A549 (cell line): ENCODE results near the gene TM7SF3. TPM values are rescaled to one million over a fixed set of nuclear protein-coding genes. Genes with fewer than 3 reads are reported as not detected.

Experiments used
- ATAC-seq, 2 experiments: fragments of 200-7000 bp in 1 of 2; fragments of >200 bp in 1 of 2; cut with Nextera tagmentation in 1 of 2; cut with Tn5 transposase in 1 of 2; 3 replicates each; pipeline versions ENCODE4 v1.8.0 to v1.9.1; 2018 to 2020; ENCODE audit warnings: mild to moderate bottlenecking in 1 of 2, moderate library complexity in 1 of 2
- CTCF ChIA-PET: fragments of 300-600 bp; sonication (Branson Sonifier 250); formaldehyde crosslinking; extraction: SDS; loops from one replicate; lab custom pipeline; 2021; ENCODE audit warnings: antibody characterized with exemption, inconsistent platforms; lab: Yijun Ruan, JAX
- POLR2A ChIA-PET: fragments of 350-600 bp; formaldehyde crosslinking; extraction: SDS; loops from one replicate; lab custom pipeline; 2021; ENCODE audit warnings: antibody characterized with exemption, inconsistent platforms; lab: Yijun Ruan, JAX
- DNase-seq, 2 experiments: peaks; one replicate each; pipeline versions ENCODE4 v3.0.0 to v3.0.0-alpha.2; 2011 to 2016; ENCODE audit warnings: low read depth in 1 of 2, low spot score in 1 of 2
- FAIRE-seq: peaks from 2 replicates; lab custom pipeline; 2011; peaks lifted over from hg19 to GRCh38; lab: Jason Lieb, UNC
- H3K27ac ChIP-seq, 2 experiments: fragments of >200 bp; sonication (Bioruptor Twin); formaldehyde crosslinking; 3 replicates each; pipeline ENCODE4 v1.5.1; 2016 to 2017
- H3K4me1 ChIP-seq: fragments of >200 bp; sonication (Bioruptor Twin); formaldehyde crosslinking; 3 replicates; pipeline ENCODE4 v1.6.1; 2016
- H3K4me2 ChIP-seq: fragments of >200 bp; sonication (Bioruptor Twin); formaldehyde crosslinking; 3 replicates; pipeline ENCODE4 v1.6.1; 2016
- H3K4me3 ChIP-seq: fragments of >200 bp; sonication (Bioruptor Twin); formaldehyde crosslinking; 3 replicates; pipeline ENCODE4 v1.5.1; 2016
- H3K9me3 ChIP-seq: fragments of >200 bp; sonication (Bioruptor Twin); formaldehyde crosslinking; 3 replicates; pipeline ENCODE4 v1.6.1; 2016
- BCL3 ChIP-seq: fragments of >200 bp; sonication (Bioruptor Twin); formaldehyde crosslinking; IDR thresholded peaks from 3 replicates; pipeline ENCODE4 v1.6.1; 2016
- BHLHE40 ChIP-seq: IDR thresholded peaks from 2 replicates; pipeline ENCODE4 v1.6.1; 2012; ENCODE audit warnings: low read depth, low read length, inconsistent platforms
- CBX8 ChIP-seq: fragments of 200-600 bp; sonication (generic); IDR thresholded peaks from 2 replicates; pipeline ENCODE4 v1.6.1; 2016
- CHD2 ChIP-seq: fragments of 150-350 bp; IDR thresholded peaks from 2 replicates; pipeline ENCODE4 v1.6.1; 2014; ENCODE audit warnings: low read length; ENCODE audit not compliant: partially characterized antibody
- CHD4 ChIP-seq: fragments of 200-600 bp; sonication (generic); IDR thresholded peaks from 2 replicates; pipeline ENCODE4 v1.6.1; 2016; ENCODE audit warnings: antibody characterized with exemption, mild to moderate bottlenecking, borderline replicate concordance
- CTCF ChIP-seq: fragments of >200 bp; sonication (Bioruptor Twin); formaldehyde crosslinking; IDR thresholded peaks from 3 replicates; pipeline ENCODE4 v1.5.1; 2016
- EHMT2 ChIP-seq: fragments of 200-600 bp; sonication (generic); IDR thresholded peaks from 2 replicates; pipeline ENCODE4 v1.6.1; 2016; ENCODE audit warnings: antibody characterized with exemption, low read depth, mild to moderate bottlenecking, moderate library complexity
- ESRRA ChIP-seq: fragments of 150-350 bp; IDR thresholded peaks from 2 replicates; pipeline ENCODE4 v1.6.1; 2014; ENCODE audit warnings: mild to moderate bottlenecking, low read length, borderline replicate concordance
- FOSB ChIP-seq: fragments of 250-450 bp; sonication (Bioruptor Pico); IDR thresholded peaks from 2 replicates; pipeline ENCODE4 v1.5.0; 2020; ENCODE audit warnings: mild to moderate bottlenecking, moderate library complexity
- GATA3 ChIP-seq: IDR thresholded peaks from 2 replicates; pipeline ENCODE4 v1.6.1; 2012; ENCODE audit warnings: borderline replicate concordance
- HDAC2 ChIP-seq: fragments of 200-600 bp; sonication (generic); IDR thresholded peaks from 2 replicates; pipeline ENCODE4 v1.6.1; 2016
- HES2 ChIP-seq: fragments of >200 bp; sonication (Bioruptor Twin); formaldehyde crosslinking; IDR thresholded peaks from 2 replicates; pipeline ENCODE4 v1.6.1; 2016
- HMGXB4 ChIP-seq: fragments of 250-450 bp; sonication (Bioruptor Pico); IDR thresholded peaks from 2 replicates; pipeline ENCODE4 v1.5.0; 2021; ENCODE audit warnings: mild to moderate bottlenecking, moderate library complexity, borderline replicate concordance
- HOXA7 ChIP-seq: fragments of 250-450 bp; sonication (Bioruptor Pico); IDR thresholded peaks from 2 replicates; pipeline ENCODE4 v1.5.0; 2020; ENCODE audit warnings: mild to moderate bottlenecking, moderate library complexity
- HOXB13 ChIP-seq: fragments of 250-450 bp; sonication (Bioruptor Pico); IDR thresholded peaks from 2 replicates; pipeline ENCODE4 v1.5.0; 2020; ENCODE audit warnings: low read depth, mild to moderate bottlenecking, moderate library complexity
- JUN ChIP-seq, 2 experiments: fragments of >200 bp; sonication (Bioruptor Twin); formaldehyde crosslinking; IDR thresholded peaks; 2 replicates in 1 of 2; 3 replicates in 1 of 2; pipeline ENCODE4 v1.6.1; 2016 to 2017
- KDM5A ChIP-seq: fragments of 200-600 bp; sonication (generic); IDR thresholded peaks from 2 replicates; pipeline ENCODE4 v1.6.1; 2016; ENCODE audit warnings: antibody characterized with exemption, mild to moderate bottlenecking
- MYC ChIP-seq: IDR thresholded peaks from 2 replicates; pipeline ENCODE4 v1.6.1; 2012; ENCODE audit warnings: mild to moderate bottlenecking, inconsistent platforms, low read length, improper control_type of control experiment, borderline replicate concordance
- PHF8 ChIP-seq: fragments of 200-600 bp; sonication (generic); IDR thresholded peaks from 2 replicates; pipeline ENCODE4 v1.6.1; 2016; ENCODE audit warnings: low read depth, mild to moderate bottlenecking, antibody characterized with exemption, moderate library complexity, borderline replicate concordance
- POLR2AphosphoS2 ChIP-seq: conservative IDR thresholded peaks from 2 replicates; pipeline ENCODE4 v1.6.1; 2012; ENCODE audit warnings: low read length, improper control_type of control experiment, inconsistent platforms
- RAD21 ChIP-seq, 2 experiments: fragments of >200 bp in 1 of 2; sonication (Bioruptor Twin) in 1 of 2; formaldehyde crosslinking in 1 of 2; IDR thresholded peaks in 1 of 2; conservative IDR thresholded peaks in 1 of 2; 2 replicates in 1 of 2; 3 replicates in 1 of 2; pipeline ENCODE4 v1.6.1; 2012 to 2018; ENCODE audit warnings: inconsistent platforms in 1 of 2
- RCOR1 ChIP-seq: fragments of 150-350 bp; IDR thresholded peaks from 2 replicates; pipeline ENCODE4 v1.6.1; 2014; ENCODE audit warnings: antibody characterized with exemption, low read length, low read depth
- REST ChIP-seq: fragments of 200-600 bp; sonication (generic); IDR thresholded peaks from 2 replicates; pipeline ENCODE4 v1.6.1; 2016; ENCODE audit warnings: antibody characterized with exemption, mild to moderate bottlenecking, moderate library complexity
- SMC3 ChIP-seq: fragments of >200 bp; sonication (Bioruptor Twin); formaldehyde crosslinking; IDR thresholded peaks from 3 replicates; pipeline ENCODE4 v1.6.1; 2018; ENCODE audit warnings: inconsistent platforms
- SREBF2 ChIP-seq: fragments of 450-650 bp; IDR thresholded peaks from 2 replicates; pipeline ENCODE4 v1.6.1; 2014; ENCODE audit warnings: mild to moderate bottlenecking, moderate library complexity
- ZFP36 ChIP-seq: fragments of 450-650 bp; IDR thresholded peaks from 2 replicates; pipeline ENCODE4 v1.6.1; 2014; ENCODE audit warnings: borderline replicate concordance; ENCODE audit not compliant: partially characterized antibody
- ZSCAN20 ChIP-seq: fragments of 250-450 bp; sonication (Bioruptor Pico); IDR thresholded peaks from 2 replicates; pipeline ENCODE4 v1.8.0; 2022; ENCODE audit warnings: mild to moderate bottlenecking, moderate library complexity
- WGBS: methylation state at CpG from one replicate; pipeline ENCODE4 v1.1.6; 2017; ENCODE audit errors: missing lambda C conversion rate; 5-methylcytosine and 5-hydroxymethylcytosine counted together
- polyA plus RNA-seq, 4 experiments: library from polyadenylated mRNA; depleted of rRNA in 3 of 4; stranded (reverse); fragments of >200 nt; fragmentation: RNase III in 1 of 4; extraction: RNeasy Plus Mini Kit Qiagen cat#74134 plus additional on column Dnase treatment in 1 of 4; gene quantifications; 2 replicates in 3 of 4; 3 replicates in 1 of 4; pipeline ENCODE4 v1.2.3, GENCODE V29; 2011 to 2017

The TM7SF3 gene
- polyA plus RNA-seq, 2 of the 4 experiments (the other 2 are of a cell fraction): 67.8 to 177 TPM

- Histone ChIP-seq H3K27ac (no peak overlapping the region), H3K4me1 (no peaks in the 10 kb centered on the region), H3K4me2 (no peak overlapping the region), H3K9me3 (no peaks in the 10 kb centered on the region), H3K4me3 (no peak overlapping the region)
- no peak for TF ChIP-seq GATA3
- no peak for TF ChIP-seq FOSB (CRISPR knock-in tag)
- TF ChIP-seq JUN (IDR thresholded peaks at IDR 0.05): no peak
- no peak for TF ChIP-seq HES2
- TF ChIP-seq SMC3: no peak
- no peak for TF ChIP-seq CHD2
- TF ChIP-seq HOXA7: no peak
- no peak for TF ChIP-seq HOXB13 (CRISPR knock-in tag)
- no peak for TF ChIP-seq CBX8
- TF ChIP-seq MYC: no peak
- no peak for TF ChIP-seq BHLHE40
- no peak for TF ChIP-seq EHMT2
- no peak for TF ChIP-seq ZFP36
- TF ChIP-seq ESRRA: no peak
- TF ChIP-seq ZSCAN20 (CRISPR knock-in tag): no peak
- TF ChIP-seq CHD4: no peak
- no peak for TF ChIP-seq HMGXB4 (CRISPR knock-in tag)
- no peak for TF ChIP-seq RCOR1
- TF ChIP-seq RAD21 (conservative IDR thresholded peaks at IDR 0.05 in 1 of 2, IDR thresholded peaks at IDR 0.05 in 1 of 2): no peak
- no peak for TF ChIP-seq POLR2AphosphoS2
- WGBS: 97% methylated on average over 11 of the region's 11 CpGs
- ChIA-PET POLR2A (no interaction called here), CTCF (interaction anchor here (1.1 to 1.2 kb wide), 2 partner anchors 20 to 34 kb away, joined by 3 read pairs; partner anchors contain the start of gene TM7SF3)
- no peak for ATAC-seq
- DNase-seq: no peak
- no peak for FAIRE-seq
Measured at GRCh38 chr12:26979733-26980132, 34.5 kb downstream of the TM7SF3 start.

GRCh38 chr12:26978801-26979200 is 35.4 kb downstream of the TM7SF3 start:
- Histone ChIP-seq H3K9me3 (no peaks in the 10 kb centered on the region), H3K4me2 (no peak overlapping the region), H3K27ac (no peak overlapping the region), H3K4me1 (no peaks in the 10 kb centered on the region), H3K4me3 (no peak overlapping the region)
- no peak for DNase-seq
- ChIA-PET CTCF (no interaction called here), POLR2A (interaction anchor here (0.6 kb wide), 1 partner anchor 59 kb away, joined by 4 read pairs; no protein-coding TSS in a partner anchor)
- no peak for FAIRE-seq
- TF ChIP-seq HES2 (no peak), BCL3 (no peak), CBX8 (no peak), SREBF2 (no peak), HDAC2 (no peak), KDM5A (no peak), HMGXB4 (CRISPR knock-in tag) (no peak), PHF8 (no peak), REST (no peak), MYC (no peak), ZSCAN20 (CRISPR knock-in tag) (no peak), POLR2AphosphoS2 (no peak), JUN (IDR thresholded peaks at IDR 0.05) (no peak), CTCF (no peak)
- WGBS: 82% methylated on average over 1 of the region's 1 CpG
- no peak for ATAC-seq
